H1 (cell line): Measurements from ENCODE around the gene ZRANB3. TPM values are rescaled to one million over a fixed set of nuclear protein-coding genes. Genes with fewer than 3 reads are reported as not detected.

Source experiments
- CTCF ChIA-PET: fragments of 300-600 bp; sonication (Branson Sonifier 250); formaldehyde crosslinking; loops from one replicate; lab custom pipeline; 2021; ENCODE audit not compliant: partially characterized antibody; lab: Charles Lee
- POLR2A ChIA-PET: fragments of 300-600 bp; sonication (Branson Sonifier 250); formaldehyde crosslinking; loops from one replicate; lab custom pipeline; 2021; ENCODE audit warnings: inconsistent platforms; ENCODE audit not compliant: partially characterized antibody; lab: Charles Lee
- DNase-seq, 2 experiments: peaks; one replicate each; pipeline versions ENCODE4 v3.0.0 to v3.0.0-alpha.2; 2010 to 2022; ENCODE audit warnings: low spot score in 2 of 2, low read depth in 1 of 2, mixed read lengths in 1 of 2
- FAIRE-seq: peaks from 2 replicates; lab custom pipeline; 2011; peaks lifted over from hg19 to GRCh38; lab: Jason Lieb, UNC
- H2AFZ ChIP-seq: 2 replicates; pipeline ENCODE4 v1.8.1; 2012; ENCODE audit warnings: low read length, inconsistent platforms
- H2AK5ac ChIP-seq: 2 replicates; pipeline ENCODE4 v1.6.1; 2013; ENCODE audit warnings: low read depth, low read length
- H2BK120ac ChIP-seq: replicated peaks from 2 replicates; pipeline ENCODE3; 2013; ENCODE audit warnings: low read depth, low read length, inconsistent platforms
- H2BK12ac ChIP-seq: 2 replicates; pipeline ENCODE4 v1.6.1; 2013; ENCODE audit warnings: low read depth, low read length
- H2BK15ac ChIP-seq: 2 replicates; pipeline ENCODE4 v1.6.1; 2013; ENCODE audit warnings: low read length
- H2BK20ac ChIP-seq: 2 replicates; pipeline ENCODE4 v1.6.1; 2013; ENCODE audit warnings: low read length
- H2BK5ac ChIP-seq: 2 replicates; pipeline ENCODE4 v1.6.1; 2013; ENCODE audit warnings: low read depth, low read length
- H3K14ac ChIP-seq: 2 replicates; pipeline ENCODE4 v1.6.1; 2013; ENCODE audit warnings: inconsistent platforms; ENCODE audit not compliant: insufficient read length
- H3K18ac ChIP-seq: 2 replicates; pipeline ENCODE4 v1.6.1; 2013; ENCODE audit warnings: low read length; ENCODE audit errors: extremely low read depth
- H3K23ac ChIP-seq: 2 replicates; pipeline ENCODE4 v1.6.1; 2013; ENCODE audit warnings: inconsistent platforms; ENCODE audit not compliant: insufficient read length
- H3K23me2 ChIP-seq: 2 replicates; pipeline ENCODE4 v1.6.1; 2013; ENCODE audit warnings: low read depth, low read length
- H3K27ac ChIP-seq: 2 replicates; pipeline ENCODE4 v1.6.1; 2011; ENCODE audit warnings: low read depth, low read length, inconsistent platforms
- H3K27me3 ChIP-seq, 4 experiments: replicated peaks in 1 of 4; 1 replicate in 1 of 4; 2 replicates in 3 of 4; pipeline versions ENCODE4 v1.6.1 to v1.8.1; 2011 to 2013; ENCODE audit warnings: low read length in 3 of 4, mild to moderate bottlenecking in 3 of 4, inconsistent platforms in 2 of 4, mixed read lengths in 2 of 4, moderate library complexity in 1 of 4; ENCODE audit not compliant: control insufficient read depth in 3 of 4, insufficient read depth in 3 of 4; ENCODE audit errors: extremely low read depth in 1 of 4
- H3K36me3 ChIP-seq, 4 experiments: 2 replicates each; pipeline versions ENCODE4 v1.6.1 to v1.8.1; 2011 to 2013; ENCODE audit warnings: mild to moderate bottlenecking in 4 of 4, low read length in 3 of 4, moderate library complexity in 2 of 4, control low read depth in 1 of 4, inconsistent platforms in 1 of 4; ENCODE audit not compliant: insufficient read depth in 4 of 4, control insufficient read depth in 2 of 4
- H3K4ac ChIP-seq: replicated peaks from 2 replicates; pipeline ENCODE3; 2013; ENCODE audit warnings: low read length, low read depth, mixed read lengths, inconsistent platforms; ENCODE audit not compliant: insufficient read length
- H3K4me1 ChIP-seq, 4 experiments: replicated peaks in 1 of 4; 1 replicate in 1 of 4; 2 replicates in 3 of 4; pipeline versions ENCODE4 v1.6.1 to v1.8.1; 2011 to 2013; ENCODE audit warnings: low read length in 3 of 4, inconsistent platforms in 2 of 4, mixed read lengths in 1 of 4; ENCODE audit not compliant: insufficient read depth in 4 of 4, control insufficient read depth in 3 of 4
- H3K4me2 ChIP-seq, 2 experiments: 2 replicates each; pipeline versions ENCODE4 v1.6.1 to v1.8.1; 2011 to 2013; ENCODE audit warnings: low read depth in 2 of 2, low read length in 2 of 2, control low read depth in 1 of 2, inconsistent platforms in 1 of 2, mild to moderate bottlenecking in 1 of 2; ENCODE audit not compliant: insufficient read depth in 1 of 2
- H3K4me3 ChIP-seq, 4 experiments: fragments of 200-600, 300-600 bp in 1 of 4; sonication (generic), shearing (Covaris generic), sonication (Bioruptor Twin) in 1 of 4; 2 replicates each; pipeline versions ENCODE4 v1.5.1 to v1.8.1; 2011 to 2016; ENCODE audit warnings: low read length in 4 of 4, low read depth in 3 of 4, control low read depth in 2 of 4, inconsistent platforms in 2 of 4, mild to moderate bottlenecking in 2 of 4, mixed read lengths in 1 of 4, moderate library complexity in 1 of 4; ENCODE audit not compliant: insufficient read depth in 2 of 4; ENCODE audit errors: extremely low read depth in 1 of 4
- H3K56ac ChIP-seq: replicated peaks from 2 replicates; pipeline ENCODE3; 2013; ENCODE audit warnings: low read depth, mild to moderate bottlenecking, mixed read lengths, low read length, inconsistent platforms; ENCODE audit not compliant: insufficient read length
- H3K79me1 ChIP-seq: 2 replicates; pipeline ENCODE4 v1.6.1; 2013; ENCODE audit warnings: low read depth, low read length, control low read depth
- H3K79me2 ChIP-seq, 2 experiments: 2 replicates each; pipeline versions ENCODE4 v1.6.1 to v1.8.1; 2012 to 2013; ENCODE audit warnings: low read length in 2 of 2, mild to moderate bottlenecking in 2 of 2, inconsistent platforms in 1 of 2; ENCODE audit not compliant: insufficient read depth in 2 of 2, control insufficient read depth in 1 of 2
- H3K9ac ChIP-seq, 4 experiments: replicated peaks in 1 of 4; 1 replicate in 1 of 4; 2 replicates in 3 of 4; pipeline versions ENCODE4 v1.6.1 to v1.8.1; 2011 to 2013; ENCODE audit warnings: low read depth in 3 of 4, low read length in 3 of 4, control low read depth in 2 of 4, mild to moderate bottlenecking in 2 of 4, moderate library complexity in 2 of 4, inconsistent platforms in 1 of 4; ENCODE audit errors: extremely low read depth in 1 of 4
- H3K9me3 ChIP-seq, 2 experiments: 2 replicates each; pipeline versions ENCODE4 v1.6.1 to v1.8.1; 2012 to 2013; ENCODE audit warnings: mild to moderate bottlenecking in 2 of 2, moderate library complexity in 2 of 2, control low read depth in 1 of 2, inconsistent platforms in 1 of 2, low read depth in 1 of 2, low read length in 1 of 2, mixed read lengths in 1 of 2; ENCODE audit not compliant: insufficient read depth in 2 of 2
- H4K20me1 ChIP-seq, 2 experiments: replicated peaks in 1 of 2; 2 replicates each; pipeline versions ENCODE3 to v1.8.1; 2011 to 2013; ENCODE audit warnings: inconsistent platforms in 2 of 2, low read length in 2 of 2, mild to moderate bottlenecking in 1 of 2; ENCODE audit not compliant: insufficient read depth in 2 of 2, control insufficient read depth in 1 of 2
- H4K5ac ChIP-seq: 2 replicates; pipeline ENCODE4 v1.6.1; 2013; ENCODE audit warnings: low read length, low read depth, mixed read lengths, inconsistent platforms; ENCODE audit not compliant: insufficient read length
- H4K8ac ChIP-seq: 2 replicates; pipeline ENCODE4 v1.8.0; 2013; ENCODE audit warnings: mild to moderate bottlenecking, moderate library complexity, low read length, inconsistent platforms; ENCODE audit not compliant: insufficient read depth; ENCODE audit errors: extremely low read depth
- H4K91ac ChIP-seq: replicated peaks from 2 replicates; pipeline ENCODE3; 2013; ENCODE audit warnings: low read length, mixed read lengths, inconsistent platforms; ENCODE audit not compliant: insufficient read length
- BACH1 ChIP-seq: IDR thresholded peaks from 2 replicates; pipeline ENCODE4 v1.6.1; 2012; ENCODE audit warnings: low read length, improper control_type of control experiment
- BRCA1 ChIP-seq: IDR thresholded peaks from 2 replicates; pipeline ENCODE4 v1.6.1; 2012; ENCODE audit warnings: low read depth, low read length, improper control_type of control experiment
- CTBP2 ChIP-seq: IDR thresholded peaks from 2 replicates; pipeline ENCODE4 v1.7.0; 2011; ENCODE audit warnings: borderline replicate concordance, mild to moderate bottlenecking, moderate library complexity, mixed read lengths, low read length; ENCODE audit not compliant: insufficient read depth, insufficient read length
- TAF1 ChIP-seq: IDR thresholded peaks from 2 replicates; pipeline ENCODE4 v1.6.1; 2011; ENCODE audit warnings: mild to moderate bottlenecking, low read depth, low read length
- WGBS, 2 experiments: shearing (Covaris generic) in 1 of 2; methylation state at CpG; one replicate each; pipeline versions ENCODE4 v1.1.6 to v1.1.7; 2013 to 2015; ENCODE audit warnings: low lambda C conversion rate in 2 of 2, mixed read lengths in 2 of 2, inconsistent platforms in 1 of 2, low coverage in 1 of 2, missing lambda C conversion rate in 1 of 2; ENCODE audit not compliant: insufficient replicate concordance in 2 of 2, insufficient coverage in 1 of 2, insufficient read length in 1 of 2; ENCODE audit errors: extremely low coverage in 1 of 2, missing lambda C conversion rate in 1 of 2; 5-methylcytosine and 5-hydroxymethylcytosine counted together
- polyA plus RNA-seq, 7 experiments: library from polyadenylated mRNA; depleted of rRNA in 3 of 7; stranded (reverse) in 5 of 7; unstranded in 2 of 7; fragments of >200 nt in 5 of 7; fragments of 200-250 nt in 2 of 7; gene quantifications; 1 replicate in 5 of 7; 2 replicates in 1 of 7; 4 replicates in 1 of 7; pipeline versions ENCODE4 v1.2.1 to v1.2.3, GENCODE V29; 2011 to 2013; ENCODE audit warnings: missing spikeins in 2 of 7, mixed read lengths in 2 of 7
- total RNA-seq: library from RNA; stranded (reverse); fragmentation: NEBNext Ultra II Directional; extraction: Animal tissue kit (Norgen Biotek cat#: 25700); gene quantifications from 2 replicates; pipeline ENCODE4 v1.2.1, GENCODE V29; 2021
- TF ChIP-seq, protein P1 (sequence below): IDR thresholded peaks from 2 replicates; pipeline ENCODE4 v1.6.1; 2011; ENCODE audit warnings: low read depth, mild to moderate bottlenecking, low read length; ENCODE audit not compliant: insufficient read depth

The ZRANB3 gene
- total and polyA plus RNA-seq, 2 of the 8 experiments (the other 6 are each of a cell fraction or from before 2014, with no cell fraction given) = 4.5 to 19.3 TPM

DNA sequence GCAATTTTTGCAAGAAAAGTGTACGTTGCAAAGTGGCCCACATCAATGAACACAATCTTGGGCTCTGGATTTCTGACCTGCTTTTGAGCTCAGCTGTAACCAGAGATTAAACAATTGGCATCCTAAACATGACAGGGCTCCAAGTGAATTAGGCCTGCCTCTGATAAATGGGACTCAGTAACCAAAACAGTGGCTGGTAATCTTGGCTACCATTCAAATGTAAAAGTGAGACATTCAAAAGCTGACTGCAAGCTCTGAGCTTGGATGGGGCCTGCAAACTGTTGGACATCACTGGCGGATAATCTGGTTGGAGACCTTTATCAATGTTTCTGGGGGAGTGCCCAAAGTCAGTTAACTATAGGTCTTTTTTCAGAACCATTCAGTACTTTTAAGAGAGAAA lies 318.3 kb downstream of the ZRANB3 start:
- no peak overlapping the region for H3K9ac ChIP-seq
- no peak overlapping the region for H2BK15ac ChIP-seq
- no peak overlapping the region for H2BK5ac ChIP-seq
- peaks cover 2 to 6% (median 5%) of the 10 kb centered on the region in 4 experiments; a peak in 5 of 7 replicates for H3K4me1 ChIP-seq
- no peak overlapping the region for H3K56ac ChIP-seq
- H3K4ac ChIP-seq = no peak overlapping the region
- WGBS, 2 experiments = 64% methylated on average over 2 of the region's 2 CpGs; no CpG with 5 or more reads in 1 of the 2 experiments
- no peak overlapping the region for H3K18ac ChIP-seq
- POLR2A ChIA-PET = no interaction called here
- no peaks in the 10 kb centered on the region for H3K27me3 ChIP-seq
- H3K79me2 ChIP-seq = no peaks in the 10 kb centered on the region
- CTCF ChIA-PET = interaction anchor here (0.9 to 1.7 kb wide), 4 partner anchors 14 to 497 kb away, joined by 3 to 5 read pairs (median 3); no protein-coding TSS in a partner anchor
- H3K79me1 ChIP-seq = no peaks in the 10 kb centered on the region
- H2BK20ac ChIP-seq = no peak overlapping the region
- no peak overlapping the region for H4K5ac ChIP-seq
- H4K8ac ChIP-seq = no peak overlapping the region
- no peaks in the 10 kb centered on the region; a peak in 1 of 8 replicates for H3K36me3 ChIP-seq
- H3K27ac ChIP-seq = peak overlapping the region; percentile 17; the same call in 1 of the 2 replicates
- H2AFZ ChIP-seq = no peak overlapping the region
- DNase-seq (no peak), FAIRE-seq (peak; percentile 92)
- H2BK12ac ChIP-seq = no peak overlapping the region
- no peak overlapping the region for H4K91ac ChIP-seq
- no peaks in the 10 kb centered on the region for H3K23me2 ChIP-seq
- peak overlapping the region; percentile 9 to 15; a peak in 2 of 4 replicates for H3K4me2 ChIP-seq
- H4K20me1 ChIP-seq = no peaks in the 10 kb centered on the region
- no peak overlapping the region for H3K23ac ChIP-seq
- no peak overlapping the region for H2AK5ac ChIP-seq
- no peak overlapping the region for H3K14ac ChIP-seq
- no peak overlapping the region for H2BK120ac ChIP-seq
- H3K4me3 ChIP-seq = no peak overlapping the region; a peak in 1 of 8 replicates
- H3K9me3 ChIP-seq = no peaks in the 10 kb centered on the region
- TF ChIP-seq TAF1 (no peak), BRCA1 (no peak), CTBP2 (no peak), BACH1 (no peak)
- TF ChIP-seq, protein P1, sequence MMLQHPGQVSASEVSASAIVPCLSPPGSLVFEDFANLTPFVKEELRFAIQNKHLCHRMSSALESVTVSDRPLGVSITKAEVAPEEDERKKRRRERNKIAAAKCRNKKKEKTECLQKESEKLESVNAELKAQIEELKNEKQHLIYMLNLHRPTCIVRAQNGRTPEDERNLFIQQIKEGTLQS = no peak
